Thymus (tissue), 11 donors: ENCODE results near the gene CDCP1. TPM values are rescaled to one million over a fixed set of nuclear protein-coding genes. Genes with fewer than 3 reads are reported as not detected.
A peak's percentile ranks its signal among the peaks of the same experiment; 100 is the strongest.

Experiments
- DNase-seq, 9 donors: peaks; one replicate each; pipeline ENCODE4 v3.0.0-alpha.2; 2013; ENCODE audit warnings: low spot score in 9 of 9, low read depth in 6 of 9, missing footprints in 1 of 9
- H3K27ac ChIP-seq, 2 donors: one replicate each; pipeline ENCODE4 v1.5.1; 2013; ENCODE audit warnings: control low read depth in 1 of 2, low read depth in 1 of 2, low read length in 1 of 2, mild to moderate bottlenecking in 1 of 2, moderate library complexity in 1 of 2
- H3K27me3 ChIP-seq, 2 donors: one replicate each; pipeline ENCODE4 v1.5.1; 2013; ENCODE audit warnings: low read length in 1 of 2; ENCODE audit not compliant: control insufficient read depth in 2 of 2, insufficient read depth in 1 of 2
- H3K36me3 ChIP-seq, 2 donors: one replicate each; pipeline ENCODE4 v1.5.1; 2013; ENCODE audit warnings: low read length in 1 of 2, mild to moderate bottlenecking in 1 of 2, moderate library complexity in 1 of 2; ENCODE audit not compliant: control insufficient read depth in 2 of 2, insufficient read depth in 2 of 2
- H3K4me1 ChIP-seq, 2 donors: one replicate each; pipeline ENCODE4 v1.5.1; 2013; ENCODE audit warnings: low read length in 2 of 2; ENCODE audit not compliant: control insufficient read depth in 2 of 2, insufficient read depth in 2 of 2
- H3K4me3 ChIP-seq, 2 donors: one replicate each; pipeline ENCODE4 v1.5.1; 2013; ENCODE audit warnings: low read length in 2 of 2, control low read depth in 1 of 2, mild to moderate bottlenecking in 1 of 2
- H3K9me3 ChIP-seq, 2 donors: one replicate each; pipeline ENCODE4 v1.5.1; 2013; ENCODE audit warnings: low read length in 1 of 2, mild to moderate bottlenecking in 1 of 2; ENCODE audit not compliant: control insufficient read depth in 2 of 2, insufficient read depth in 1 of 2
- WGBS: extraction: QIAGEN DNeasy Blood & Tissue Kit; methylation state at CpG from one replicate; pipeline ENCODE4 v1.1.7; 2013; 5-methylcytosine and 5-hydroxymethylcytosine counted together
- polyA plus RNA-seq: library from polyadenylated mRNA; stranded (reverse); fragments of 200-250 nt; gene quantifications from one replicate; pipeline ENCODE4 v1.2.3, GENCODE V29; 2013
- total RNA-seq: library from RNA; stranded (reverse); fragments of 120-200 nt; gene quantifications from one replicate; pipeline ENCODE4 v1.2.4, GENCODE V29; 2013
- donor health status: healthy.

Gene CDCP1
- total and polyA plus RNA-seq, 2 donors: 0.52 to 2.3 TPM

- H3K36me3 ChIP-seq: no peaks in the 10 kb centered on the region
- peaks cover 6 to 19% of the 10 kb centered on the region in 2 donors for H3K4me1 ChIP-seq
- H3K27ac ChIP-seq: no peak overlapping the region
- no peak overlapping the region for H3K4me3 ChIP-seq
- peaks cover 0 to 12% of the 10 kb centered on the region in 2 donors for H3K9me3 ChIP-seq
- no peaks in the 10 kb centered on the region for H3K27me3 ChIP-seq
- no peak for DNase-seq
- WGBS: 82% methylated on average over 10 of the region's 10 CpGs
Observed at GRCh38 chr3:45165497-45166283, 19.5 kb upstream of the CDCP1 start.

GRCh38 chr3:45164056-45164455 lies 17.9 kb upstream of the CDCP1 start:
- peaks cover 0 to 12% of the 10 kb centered on the region in 2 donors for H3K9me3 ChIP-seq
- no peaks in the 10 kb centered on the region for H3K36me3 ChIP-seq
- 96% methylated on average over 4 of the region's 4 CpGs for WGBS
- H3K27me3 ChIP-seq: no peaks in the 10 kb centered on the region
- H3K4me1 ChIP-seq: peaks cover 6 to 12% of the 10 kb centered on the region in 2 donors
- DNase-seq: no peak
- no peak overlapping the region for H3K27ac ChIP-seq
- no peak overlapping the region for H3K4me3 ChIP-seq

DNA sequence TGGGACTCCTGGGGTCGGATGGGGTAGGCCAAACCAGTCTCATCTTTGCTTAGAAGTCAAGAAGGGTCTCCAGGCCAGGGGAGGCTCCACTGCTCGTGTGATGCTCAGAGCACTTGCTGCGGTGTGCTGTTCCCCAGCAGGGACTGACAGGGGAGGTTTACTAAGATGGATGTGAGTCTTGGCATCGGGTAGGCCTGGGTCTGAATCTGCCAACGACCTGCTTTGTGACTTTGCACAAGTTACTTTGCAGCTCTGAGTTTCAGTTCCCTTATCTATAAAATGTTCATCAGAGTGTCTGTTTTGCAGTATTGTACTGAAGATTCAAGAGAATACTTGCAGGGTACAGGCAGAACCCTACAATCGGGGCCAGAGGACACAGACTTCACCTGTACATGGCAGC lies 17.3 kb upstream of the CDCP1 start:
- Histone ChIP-seq H3K36me3 (no peaks in the 10 kb centered on the region), H3K4me1 (peaks cover 6 to 12% of the 10 kb centered on the region in 2 donors), H3K9me3 (peaks cover 0 to 12% of the 10 kb centered on the region in 2 donors), H3K27me3 (no peaks in the 10 kb centered on the region), H3K4me3 (no peak overlapping the region), H3K27ac (no peak overlapping the region)
- DNase-seq: no peak
- 70% methylated on average over 6 of the region's 6 CpGs for WGBS

DNA sequence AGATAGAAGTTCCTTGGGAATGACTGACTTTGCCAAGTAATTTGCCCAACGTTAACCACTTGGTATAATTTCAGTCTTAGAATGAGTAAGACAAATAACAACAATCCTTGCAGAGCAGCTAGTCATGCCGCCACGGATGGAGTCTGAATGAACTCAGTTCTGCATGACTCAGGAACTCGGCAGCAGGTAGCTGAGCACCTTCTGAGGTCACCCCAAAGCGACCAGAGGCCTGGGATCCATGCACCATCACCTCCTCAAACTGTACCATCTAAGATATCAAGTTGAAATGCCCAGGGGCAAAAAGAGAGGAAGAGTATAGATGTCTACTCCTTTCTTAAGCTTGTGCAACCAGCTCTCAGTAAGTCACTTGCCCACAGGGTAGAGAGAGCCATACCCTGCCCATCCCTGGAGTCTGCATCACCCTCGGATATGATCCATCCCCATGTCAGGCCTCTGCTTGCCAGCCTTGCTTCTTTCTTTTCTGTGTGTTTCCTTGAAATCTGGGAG lies 8.5 kb upstream of the CDCP1 start:
- no peak for DNase-seq
- 94% methylated on average over 6 of the region's 6 CpGs for WGBS
- Histone ChIP-seq H3K36me3 (no peaks in the 10 kb centered on the region), H3K27ac (no peak overlapping the region), H3K9me3 (peaks cover 2% of the 10 kb centered on the region in 2 donors), H3K4me3 (no peak overlapping the region), H3K27me3 (no peaks in the 10 kb centered on the region), H3K4me1 (no peaks in the 10 kb centered on the region)

GRCh38 chr3:45153658-45154437 lies 7.7 kb upstream of the CDCP1 start:
- WGBS: 89% methylated on average over 5 of the region's 5 CpGs
- Histone ChIP-seq H3K27ac (no peak overlapping the region), H3K4me1 (no peaks in the 10 kb centered on the region), H3K36me3 (no peaks in the 10 kb centered on the region), H3K27me3 (peaks cover 2 to 6% of the 10 kb centered on the region in 2 donors), H3K4me3 (no peak overlapping the region), H3K9me3 (peaks cover 2% of the 10 kb centered on the region in 2 donors)
- no peak for DNase-seq

DNA sequence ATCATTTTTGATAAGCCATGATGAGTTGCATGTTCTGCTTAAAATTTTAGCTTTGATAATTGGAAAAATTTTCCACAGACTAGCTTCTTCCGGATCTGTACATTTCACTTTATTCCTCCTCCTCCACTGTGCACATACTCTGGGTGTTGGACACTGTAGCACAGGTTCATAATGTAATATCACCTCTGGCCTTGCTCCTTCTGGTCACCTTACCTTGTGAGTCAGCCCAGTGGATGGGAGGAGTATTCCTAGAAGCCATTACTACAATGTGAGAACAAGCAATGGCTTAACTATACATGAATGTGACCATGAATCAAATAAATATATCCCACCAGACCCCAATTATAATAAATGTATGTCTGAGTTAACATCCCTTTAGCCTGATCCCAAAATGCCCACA lies 6.1 kb upstream of the CDCP1 start:
- no peak for DNase-seq
- Histone ChIP-seq H3K27ac (no peak overlapping the region), H3K4me1 (no peaks in the 10 kb centered on the region), H3K36me3 (no peaks in the 10 kb centered on the region), H3K9me3 (peaks cover 2% of the 10 kb centered on the region in 2 donors), H3K4me3 (no peak overlapping the region), H3K27me3 (peaks cover 11 to 21% of the 10 kb centered on the region in 2 donors)
- WGBS: 97% methylated on average over 1 of the region's 1 CpG

DNA sequence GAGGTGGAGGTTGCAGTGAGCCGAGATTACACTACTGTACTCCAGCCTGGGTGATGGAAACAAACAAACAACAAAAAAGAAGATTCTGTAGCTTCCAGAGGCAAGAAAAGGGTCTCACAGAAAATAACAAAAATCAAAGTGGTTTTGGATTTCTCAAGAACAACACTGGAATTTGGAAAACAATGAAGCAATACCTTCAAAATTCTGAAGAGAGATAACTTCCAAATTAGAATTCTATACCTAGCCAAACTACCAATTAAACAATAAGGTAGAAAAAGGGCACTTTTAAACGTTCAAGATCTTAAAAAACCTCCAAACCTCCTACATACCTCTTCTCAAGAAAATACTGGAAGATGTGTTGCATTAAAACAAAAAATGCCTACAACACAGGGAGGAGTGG lies 4.9 kb upstream of the CDCP1 start:
- Histone ChIP-seq H3K36me3 (no peaks in the 10 kb centered on the region), H3K27me3 (peaks cover 17 to 33% of the 10 kb centered on the region in 2 donors), H3K27ac (no peak overlapping the region), H3K4me3 (no peak overlapping the region), H3K4me1 (peaks cover under 1 to 1% of the 10 kb centered on the region in 2 donors), H3K9me3 (peaks cover 2% of the 10 kb centered on the region in 2 donors)
- DNase-seq: no peak
- 65% methylated on average over 2 of the region's 2 CpGs for WGBS

GRCh38 chr3:45148921-45149320 lies 2.7 kb upstream of the CDCP1 start:
- Histone ChIP-seq H3K27me3 (peaks cover 36 to 54% of the 10 kb centered on the region in 2 donors), H3K27ac (no peak overlapping the region), H3K4me3 (no peak overlapping the region), H3K36me3 (no peaks in the 10 kb centered on the region), H3K4me1 (peaks cover 3 to 12% of the 10 kb centered on the region in 2 donors), H3K9me3 (peaks cover 2 to 9% of the 10 kb centered on the region in 2 donors)
- no peak for DNase-seq
- WGBS: 90% methylated on average over 2 of the region's 2 CpGs

- WGBS: 14% methylated on average over 15 of the region's 15 CpGs
Observed at GRCh38 chr3:45145223-45145622, 955 bp downstream of the CDCP1 start.

More at GRCh38 chr3:45145223-45145622, 955 bp downstream of the CDCP1 start:
- DNase-seq: no peak
- H3K4me1 ChIP-seq: peaks cover 3 to 12% of the 10 kb centered on the region in 2 donors
- H3K27me3 ChIP-seq: peaks cover 40 to 60% of the 10 kb centered on the region in 2 donors
- H3K27ac ChIP-seq: no peak overlapping the region
- H3K9me3 ChIP-seq: peaks cover 0 to 9% of the 10 kb centered on the region in 2 donors
- H3K36me3 ChIP-seq: no peaks in the 10 kb centered on the region
- peak overlapping the region; percentile 24 to 30 for H3K4me3 ChIP-seq
